ENCODE data around the gene LCNL1.

Gene LCNL1

DNA sequence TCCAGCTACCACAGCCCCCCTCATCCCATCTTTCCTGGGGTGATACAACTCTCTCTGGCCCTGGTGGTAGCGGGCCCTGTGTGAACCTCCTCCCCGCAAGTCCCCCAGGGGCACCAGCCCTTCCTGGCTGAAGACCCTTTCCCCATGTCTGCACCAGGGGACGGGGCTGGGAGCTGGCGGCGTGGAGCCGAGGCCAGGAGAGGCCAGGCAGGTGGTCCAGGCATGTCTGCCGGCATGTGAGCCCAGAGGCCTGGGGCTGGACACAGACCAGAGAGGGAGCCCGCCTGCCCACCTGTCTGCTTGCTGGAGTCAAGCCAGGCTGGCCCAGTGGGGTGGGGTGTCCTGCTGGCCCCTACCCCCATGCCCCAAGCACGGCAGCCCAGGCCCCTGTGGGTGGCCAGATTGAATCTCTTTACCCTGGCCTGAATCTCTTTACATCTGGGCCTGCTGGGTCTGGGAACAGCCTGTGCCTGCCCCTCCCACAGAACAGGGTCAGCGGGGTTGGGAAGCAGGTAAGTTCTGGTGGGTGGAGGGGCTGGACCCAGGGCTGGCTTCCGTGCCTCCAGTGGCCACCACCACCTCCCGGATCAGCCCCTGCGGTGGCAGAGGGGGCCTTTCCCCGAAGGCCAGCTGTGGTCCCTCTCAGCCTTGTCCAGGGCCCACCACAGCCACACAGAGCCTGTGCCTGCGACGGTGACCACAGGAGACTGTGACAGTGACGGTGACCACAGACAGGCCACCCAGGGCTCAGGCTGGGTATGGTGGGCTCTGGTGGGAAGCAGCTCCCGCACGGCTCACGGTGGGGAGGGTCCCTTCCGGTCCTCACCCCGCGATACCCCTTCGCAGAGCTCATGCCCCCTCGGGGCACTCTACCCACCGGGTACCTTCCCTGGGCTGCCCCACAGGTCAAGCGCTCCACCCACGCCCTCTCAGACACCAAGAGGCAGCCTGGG lies 23.6 kb upstream of the LCNL1 start:
- no peak for ATAC-seq (replicated peaks)
- H3K27ac Mint-ChIP-seq = peak overlapping the region; percentile 81 to 93
- peaks cover 4 to 8% of the 10 kb centered on the region in 2 donors for H3K9me3 Mint-ChIP-seq
- peak overlapping the region; percentile 75 to 79 for H3K4me3 Mint-ChIP-seq
- no peaks in the 10 kb centered on the region for H3K27me3 Mint-ChIP-seq
- peaks cover 49 to 60% of the 10 kb centered on the region in 2 donors for H3K4me1 Mint-ChIP-seq (ENCODE audit: low read depth in 2 of 2)
- peaks cover 5% of the 10 kb centered on the region for H3K36me3 Mint-ChIP-seq (ENCODE audit: insufficient read depth)
- DNase-seq = no peak

DNA sequence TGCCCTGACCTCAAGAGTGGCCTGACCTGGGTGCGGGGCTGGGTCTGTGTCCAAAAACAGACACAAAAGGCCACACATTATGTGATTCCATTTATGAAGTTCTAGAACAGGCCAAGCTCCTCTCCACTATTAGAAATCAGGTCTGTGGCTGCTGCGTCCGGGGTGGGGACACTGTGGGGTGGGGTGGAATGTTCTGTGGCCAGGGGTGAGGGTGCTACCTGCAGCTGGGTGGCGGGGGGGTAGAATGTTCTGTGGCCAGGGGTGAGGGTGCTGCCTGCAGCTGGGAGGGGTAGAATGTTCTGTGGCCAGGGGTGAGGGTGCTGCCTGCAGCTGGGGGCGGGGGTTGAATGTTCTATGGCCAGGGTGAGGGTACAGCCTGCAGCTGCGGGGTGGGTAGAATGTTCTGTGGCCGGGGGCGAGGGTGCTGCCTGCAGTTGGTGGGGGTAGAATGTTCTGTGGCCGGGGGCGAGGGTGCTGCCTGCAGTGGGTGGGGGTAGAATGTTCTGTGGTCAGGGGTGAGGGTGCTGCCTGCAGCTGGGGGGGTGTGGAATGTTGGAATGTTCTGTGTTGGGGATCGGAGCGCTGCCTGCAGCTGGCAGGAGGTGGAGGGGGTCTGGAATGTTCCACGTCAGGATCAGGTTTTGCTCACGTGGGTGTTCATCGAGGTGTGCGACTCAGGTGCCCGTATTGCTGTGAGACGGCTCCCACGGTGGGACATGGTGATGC lies 22.4 kb upstream of the LCNL1 start:
- peaks cover 45 to 61% of the 10 kb centered on the region in 2 donors for H3K4me1 Mint-ChIP-seq (ENCODE audit: low read depth in 2 of 2)
- peaks cover 6% of the 10 kb centered on the region for H3K36me3 Mint-ChIP-seq (ENCODE audit: insufficient read depth)
- peak; percentile 91 for ATAC-seq (replicated peaks)
- H3K27me3 Mint-ChIP-seq = no peaks in the 10 kb centered on the region
- peaks cover 4 to 8% of the 10 kb centered on the region in 2 donors for H3K9me3 Mint-ChIP-seq
- H3K4me3 Mint-ChIP-seq = peak overlapping the region; percentile 75 to 79
- peak overlapping the region; percentile 81 to 93 for H3K27ac Mint-ChIP-seq
- peak; percentile 56 to 60 (median 58) for DNase-seq

DNA sequence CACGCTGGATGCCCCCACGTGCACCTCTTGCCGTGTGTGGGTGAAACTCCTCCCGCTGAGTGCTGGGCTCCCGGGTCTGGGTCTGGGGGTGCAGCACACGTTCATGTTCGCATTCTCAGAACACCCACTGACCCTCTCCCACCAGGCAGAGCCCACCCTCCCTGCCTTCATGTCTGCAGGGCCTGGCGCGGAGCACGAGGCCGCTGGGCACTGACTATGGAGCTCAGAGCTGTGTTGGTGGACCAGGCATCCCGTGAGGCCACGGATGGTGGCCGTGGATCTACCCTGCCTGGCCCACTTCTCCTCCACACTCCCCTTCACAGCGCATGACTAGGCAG lies 21.9 kb upstream of the LCNL1 start:
- peaks cover 50 to 65% of the 10 kb centered on the region in 2 donors for H3K4me1 Mint-ChIP-seq (ENCODE audit: low read depth in 2 of 2)

DNA sequence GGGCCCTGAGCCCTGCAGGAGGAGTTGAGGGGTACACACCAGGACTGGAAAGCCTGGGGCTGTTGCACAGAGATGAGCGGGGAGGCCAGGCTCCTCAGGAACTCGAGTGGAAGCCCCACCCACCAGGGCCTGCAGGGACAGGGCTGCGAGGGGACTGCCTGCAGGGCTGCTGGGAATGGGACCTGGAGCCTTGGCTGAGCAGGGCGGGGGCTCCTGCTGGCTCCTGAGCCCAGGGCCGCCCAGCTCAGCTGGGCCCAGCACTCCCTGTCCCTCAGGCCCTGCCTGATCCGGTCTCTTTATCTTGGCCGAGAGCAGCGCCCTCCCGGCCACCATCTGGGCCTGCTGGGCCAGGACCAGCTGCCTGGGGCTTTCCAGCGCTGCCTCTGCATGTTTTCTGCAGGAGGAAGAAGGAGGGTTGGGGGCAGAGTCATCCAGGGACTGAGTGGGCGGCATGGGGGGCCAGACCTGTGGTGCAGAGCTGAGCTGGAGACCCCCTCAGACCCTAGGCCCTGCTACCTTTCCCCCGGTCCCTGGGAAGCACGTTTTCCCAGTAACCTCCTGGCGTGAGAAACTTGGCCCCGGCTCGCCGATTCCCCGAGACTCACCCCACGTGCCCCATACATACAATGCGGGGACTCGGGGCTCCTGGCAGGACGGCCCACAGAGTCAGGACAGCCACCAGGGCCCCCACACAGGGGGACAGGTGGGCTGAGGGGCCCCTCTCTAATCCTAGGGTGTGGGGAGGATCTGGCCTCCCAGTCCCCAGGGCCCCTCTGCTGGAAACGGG lies 21.3 kb upstream of the LCNL1 start:
- Mint-ChIP-seq H3K27me3 (no peaks in the 10 kb centered on the region), H3K9me3 (peaks cover 4 to 6% of the 10 kb centered on the region in 2 donors), H3K27ac (peak overlapping the region; percentile 81 to 93), H3K4me3 (peak overlapping the region; percentile 75 to 79), H3K36me3 (ENCODE audit: insufficient read depth) (peaks cover 15% of the 10 kb centered on the region), H3K4me1 (ENCODE audit: low read depth in 2 of 2) (peaks cover 51 to 67% of the 10 kb centered on the region in 2 donors)
- DNase-seq (no peak), ATAC-seq (replicated peaks) (no peak)

More for the DNA sequence above, 21.9 kb upstream of the LCNL1 start:
- Mint-ChIP-seq H3K27me3 (no peaks in the 10 kb centered on the region), H3K27ac (peak overlapping the region; percentile 81 to 93), H3K4me3 (peak overlapping the region; percentile 75 to 79), H3K9me3 (peaks cover 4 to 8% of the 10 kb centered on the region in 2 donors), H3K36me3 (ENCODE audit: insufficient read depth) (peaks cover 11% of the 10 kb centered on the region)
- no peak for DNase-seq
- no peak for ATAC-seq (replicated peaks)

DNA sequence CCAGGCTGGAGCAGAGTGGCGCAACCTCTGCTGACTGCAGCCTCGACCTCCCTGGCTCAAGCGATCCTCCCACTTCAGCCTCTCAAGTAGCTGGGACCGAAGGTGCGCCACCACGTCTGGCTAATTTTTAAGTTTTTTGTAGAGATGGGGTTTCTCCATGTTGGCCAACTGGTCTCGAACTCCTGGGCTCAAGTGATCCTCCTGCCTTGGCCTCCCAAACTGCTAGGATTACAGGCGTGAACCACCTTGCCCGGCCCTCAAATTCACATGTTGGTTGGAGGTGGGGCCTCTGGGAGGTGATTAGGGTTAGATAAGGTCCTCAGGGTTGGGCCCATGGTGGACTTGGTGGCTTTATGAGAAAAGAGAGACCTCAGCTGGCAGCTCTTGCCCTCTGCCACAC lies 20.6 kb upstream of the LCNL1 start:
- Mint-ChIP-seq H3K27me3 (no peaks in the 10 kb centered on the region), H3K9me3 (no peaks in the 10 kb centered on the region), H3K4me1 (ENCODE audit: low read depth in 2 of 2) (peaks cover 49 to 64% of the 10 kb centered on the region in 2 donors), H3K36me3 (ENCODE audit: insufficient read depth) (peaks cover 19% of the 10 kb centered on the region), H3K4me3 (peak overlapping the region; percentile 10 to 56), H3K27ac (peak overlapping the region in 1 of 2 donors; percentile 82)
- no peak for DNase-seq
- no peak for ATAC-seq (replicated peaks)

DNA sequence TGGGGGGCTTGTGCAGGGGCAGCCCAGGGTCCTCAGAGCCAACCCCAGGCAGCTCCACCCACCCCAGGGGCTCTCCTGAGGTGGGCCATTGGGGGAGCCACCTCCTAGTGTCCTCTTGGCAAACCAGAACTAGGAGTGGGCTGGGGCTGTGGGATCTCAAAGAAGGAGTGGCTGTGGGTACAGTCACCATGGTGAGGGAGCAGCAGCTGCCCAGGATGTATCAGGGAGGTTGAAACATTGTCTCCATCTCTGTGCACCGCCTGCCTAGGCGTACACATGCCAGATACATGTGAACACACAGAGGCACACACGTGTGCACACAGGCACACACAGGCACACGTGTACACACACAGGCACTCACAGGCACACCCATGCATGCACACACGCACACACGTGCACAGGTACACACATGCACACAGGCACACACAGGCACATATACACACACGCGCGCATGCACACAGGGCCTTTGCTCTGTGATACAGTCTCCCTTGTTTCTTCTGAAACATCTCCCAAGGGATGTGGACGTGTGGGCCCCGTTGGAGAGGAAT lies 20.0 kb upstream of the LCNL1 start:
- peak overlapping the region; percentile 69 to 82 for H3K27ac Mint-ChIP-seq
- H3K27me3 Mint-ChIP-seq = no peaks in the 10 kb centered on the region
- no peak for ATAC-seq (replicated peaks)
- peak overlapping the region; percentile 25 to 56 for H3K4me3 Mint-ChIP-seq
- peaks cover 21% of the 10 kb centered on the region for H3K36me3 Mint-ChIP-seq (ENCODE audit: insufficient read depth)
- peaks cover 48 to 63% of the 10 kb centered on the region in 2 donors for H3K4me1 Mint-ChIP-seq (ENCODE audit: low read depth in 2 of 2)
- H3K9me3 Mint-ChIP-seq = no peaks in the 10 kb centered on the region
- no peak for DNase-seq

DNA sequence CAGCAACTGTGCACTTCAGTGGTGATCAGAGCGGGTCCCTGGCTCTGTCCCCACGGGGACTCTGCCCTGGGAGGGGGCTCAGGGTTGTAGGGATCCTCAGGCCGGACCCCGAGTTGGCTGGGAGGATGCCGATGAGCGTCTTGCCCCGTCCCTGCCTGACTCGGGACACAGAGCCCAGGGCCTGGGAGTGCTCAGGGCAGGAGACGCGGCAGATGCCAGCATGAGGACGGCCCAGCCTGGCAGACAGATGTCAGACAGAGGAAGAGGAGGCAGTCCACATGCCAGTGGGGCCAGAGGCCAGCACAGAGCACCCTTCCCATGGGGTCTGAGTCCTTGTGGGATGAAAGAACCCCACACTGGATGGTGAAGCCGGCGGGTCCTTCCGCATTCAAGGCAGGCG lies 19.5 kb upstream of the LCNL1 start:
- ATAC-seq (replicated peaks) (no peak), DNase-seq (no peak)
- Mint-ChIP-seq H3K9me3 (no peaks in the 10 kb centered on the region), H3K4me3 (peak overlapping the region; percentile 25 to 56), H3K27ac (peak overlapping the region; percentile 69 to 82), H3K36me3 (ENCODE audit: insufficient read depth) (peaks cover 21% of the 10 kb centered on the region), H3K27me3 (no peaks in the 10 kb centered on the region), H3K4me1 (ENCODE audit: low read depth in 2 of 2) (peaks cover 48 to 58% of the 10 kb centered on the region in 2 donors)

DNA sequence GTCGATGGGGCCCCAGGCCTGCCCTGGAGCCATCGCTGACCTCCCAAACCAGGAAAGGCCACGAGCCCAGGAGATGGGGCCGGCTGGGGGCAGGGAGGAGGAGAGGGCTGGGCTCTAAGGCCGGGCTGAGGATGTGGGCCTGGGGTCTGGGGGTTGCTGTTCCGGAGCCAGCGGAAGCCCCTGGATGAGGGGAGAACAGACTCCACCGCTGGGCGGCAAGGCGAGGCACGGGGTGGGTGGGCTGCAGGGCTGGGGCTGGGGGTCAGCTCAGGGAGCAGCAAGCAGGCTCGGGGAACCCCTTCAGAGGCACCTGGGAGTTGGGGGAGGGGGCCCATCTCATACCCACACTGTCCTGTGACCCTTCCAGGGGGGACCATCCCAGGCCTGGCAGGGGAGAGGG lies 19.0 kb upstream of the LCNL1 start:
- Mint-ChIP-seq H3K27me3 (no peaks in the 10 kb centered on the region), H3K4me1 (ENCODE audit: low read depth in 2 of 2) (peaks cover 48 to 55% of the 10 kb centered on the region in 2 donors), H3K36me3 (ENCODE audit: insufficient read depth) (peaks cover 21% of the 10 kb centered on the region), H3K27ac (peak overlapping the region; percentile 69 to 82), H3K9me3 (no peaks in the 10 kb centered on the region), H3K4me3 (peak overlapping the region in 1 of 2 donors; percentile 56)
- DNase-seq (no peak), ATAC-seq (replicated peaks) (no peak)

DNA sequence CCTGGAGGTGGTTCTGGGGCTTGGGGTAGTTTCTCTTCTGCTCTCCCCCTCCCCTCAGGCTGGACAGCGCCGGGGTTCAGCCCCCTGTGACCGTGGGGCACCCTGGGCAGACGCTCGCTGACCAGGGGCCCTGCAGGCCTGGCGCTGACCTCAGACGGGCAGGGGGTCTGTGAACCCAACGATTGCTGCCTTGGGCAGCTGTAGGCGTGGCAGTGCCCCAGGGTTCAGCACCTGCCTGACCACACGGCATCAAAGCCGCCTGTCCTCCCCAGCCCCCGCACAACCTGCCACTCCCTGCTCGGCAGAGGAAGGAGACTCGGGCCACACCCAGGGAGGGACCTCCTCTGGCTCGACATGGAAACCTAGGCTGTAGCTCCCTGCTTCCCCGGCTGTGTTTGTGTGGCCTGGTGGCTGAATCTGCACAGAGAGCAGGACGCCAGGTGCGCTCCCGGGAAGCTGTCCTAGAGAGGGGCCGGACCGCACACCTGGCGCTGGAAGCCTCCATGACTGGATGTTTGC lies 18.6 kb upstream of the LCNL1 start:
- Mint-ChIP-seq H3K27me3 (no peaks in the 10 kb centered on the region), H3K27ac (peak overlapping the region; percentile 35 to 78), H3K36me3 (ENCODE audit: insufficient read depth) (peaks cover 21% of the 10 kb centered on the region), H3K4me1 (ENCODE audit: low read depth in 2 of 2) (peaks cover 45 to 50% of the 10 kb centered on the region in 2 donors), H3K9me3 (no peaks in the 10 kb centered on the region), H3K4me3 (peak overlapping the region; percentile 45 to 65)
- DNase-seq (no peak), ATAC-seq (replicated peaks) (no peak)

DNA sequence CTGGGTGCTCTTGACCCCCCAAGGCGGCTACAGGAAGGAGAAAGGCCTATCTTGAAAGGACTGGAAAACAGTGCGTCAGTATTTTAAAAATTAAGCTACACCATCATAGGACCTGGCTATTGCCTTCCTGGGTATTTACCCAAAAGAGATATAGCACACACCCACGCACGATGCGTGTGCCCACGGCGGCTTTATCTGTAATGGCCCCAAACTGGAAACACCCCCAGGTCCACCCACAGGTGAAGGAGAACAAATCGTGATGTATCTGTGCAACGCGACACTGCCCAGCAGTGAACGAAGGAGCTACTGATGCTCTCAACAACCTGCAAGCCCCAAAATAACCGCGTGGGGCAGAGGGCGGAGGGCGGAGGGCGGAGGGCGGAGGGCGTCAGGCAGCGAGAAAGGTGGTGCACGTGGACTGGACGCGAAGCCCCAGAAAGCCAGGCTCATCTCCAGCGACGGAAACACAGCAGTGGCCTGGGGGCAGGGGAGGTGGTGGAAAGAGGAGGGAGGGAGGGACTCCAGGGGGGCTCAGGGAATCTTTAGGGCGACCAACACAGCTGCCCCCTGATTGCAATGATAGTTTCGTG lies 17.9 kb upstream of the LCNL1 start:
- peaks cover 21% of the 10 kb centered on the region for H3K36me3 Mint-ChIP-seq (ENCODE audit: insufficient read depth)
- peaks cover 43 to 50% of the 10 kb centered on the region in 2 donors for H3K4me1 Mint-ChIP-seq (ENCODE audit: low read depth in 2 of 2)
- peak overlapping the region; percentile 84 to 85 for H3K4me3 Mint-ChIP-seq
- no peaks in the 10 kb centered on the region for H3K27me3 Mint-ChIP-seq
- DNase-seq (no peak), ATAC-seq (replicated peaks) (no peak)
- no peaks in the 10 kb centered on the region for H3K9me3 Mint-ChIP-seq
- H3K27ac Mint-ChIP-seq = peak overlapping the region; percentile 35 to 94

DNA sequence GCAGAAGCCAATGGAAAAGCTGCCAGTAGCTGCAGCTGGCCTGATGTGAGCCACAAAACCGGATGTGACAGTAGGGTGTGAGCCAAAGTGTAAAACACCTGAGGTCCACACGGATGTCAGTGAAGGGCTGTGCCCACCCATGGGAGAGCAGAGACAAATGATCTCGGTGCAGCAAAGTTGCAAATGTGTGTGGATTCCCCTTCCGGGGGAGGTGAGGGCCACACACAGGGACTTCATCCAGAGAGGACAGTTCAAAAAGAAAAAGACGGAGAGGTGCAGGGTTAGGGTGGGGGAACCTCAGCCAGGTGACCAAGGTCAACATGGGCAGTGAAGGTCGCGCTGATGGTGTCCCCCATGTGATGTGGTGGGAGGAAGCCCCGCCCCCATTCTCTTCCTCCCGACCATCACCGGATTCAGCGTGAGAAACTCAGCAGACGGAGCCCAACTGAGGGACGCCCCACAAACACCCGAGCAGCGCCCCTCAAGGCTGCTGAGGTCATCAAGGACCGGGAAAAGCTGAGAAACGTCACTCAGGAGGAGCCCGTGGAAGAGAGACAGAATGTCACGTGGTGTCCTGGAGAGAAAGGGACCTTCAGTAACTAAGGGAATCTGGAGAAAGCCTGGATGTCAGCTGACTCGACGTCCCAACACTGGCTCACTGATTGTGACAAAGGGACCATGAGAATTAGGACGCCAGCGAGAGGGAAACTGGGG lies 16.9 kb upstream of the LCNL1 start:
- H3K36me3 Mint-ChIP-seq (ENCODE audit: insufficient read depth) = peaks cover 16% of the 10 kb centered on the region
- H3K27me3 Mint-ChIP-seq = no peaks in the 10 kb centered on the region
- peaks cover 33 to 43% of the 10 kb centered on the region in 2 donors for H3K4me1 Mint-ChIP-seq (ENCODE audit: low read depth in 2 of 2)
- peak; percentile 89 for ATAC-seq (replicated peaks)
- peak overlapping the region; percentile 84 to 85 for H3K4me3 Mint-ChIP-seq
- peak; percentile 47 to 60 (median 55) for DNase-seq
- no peaks in the 10 kb centered on the region for H3K9me3 Mint-ChIP-seq
- peak overlapping the region; percentile 91 to 94 for H3K27ac Mint-ChIP-seq
